D341Med (cell line): ENCODE results near the gene CNOT6L.
"Not testable (repeated sequence)": the region's sequence is repeated elsewhere in the genome, so short reads cannot be mapped to it uniquely, and the experiment has no call there.

Experiments used
- DNase-seq: peaks from one replicate; pipeline ENCODE4 v3.0.0; 2012; ENCODE audit warnings: low spot score

Gene CNOT6L

DNA sequence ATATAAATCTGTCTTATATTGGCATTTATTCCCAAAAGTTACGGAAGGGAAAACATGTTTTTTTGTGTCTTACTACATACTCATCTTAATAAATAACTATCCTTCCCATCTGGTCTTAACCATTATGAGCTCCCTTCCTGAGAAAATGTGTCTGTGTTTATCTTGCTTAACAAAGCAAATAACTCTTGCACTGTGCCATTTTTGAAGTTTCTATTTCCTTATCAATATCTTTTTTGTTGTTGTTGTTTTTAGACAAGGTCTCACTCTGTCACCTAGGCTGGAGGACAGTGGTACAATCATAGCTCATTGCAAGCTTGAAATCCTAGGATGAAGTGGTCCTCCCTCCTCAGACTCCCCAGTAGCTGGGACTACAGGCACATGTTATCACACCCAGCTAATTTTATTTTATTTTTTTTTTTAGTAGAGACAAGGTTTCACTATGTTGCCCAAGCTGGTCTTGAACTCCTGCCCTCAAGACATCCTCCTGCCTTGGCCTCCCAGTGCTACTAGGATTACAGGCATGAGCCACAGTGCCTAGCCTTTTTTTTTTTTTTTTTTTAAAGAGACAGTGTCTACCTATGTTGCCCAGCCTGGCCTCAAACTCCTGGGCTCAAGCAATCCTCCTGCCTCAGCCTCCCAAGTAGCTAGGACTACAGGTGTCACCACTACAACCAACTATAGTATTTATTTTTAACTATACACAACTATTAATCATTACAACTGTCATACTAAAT is 36.9 kb downstream of the CNOT6L start:
- DNase-seq = no peak

GRCh38 chr4:77780762-77781161 is 38.4 kb downstream of the CNOT6L start:
- DNase-seq = not testable (repeated sequence)

GRCh38 chr4:77777135-77777807 is 41.9 kb downstream of the CNOT6L start:
- DNase-seq = no peak

DNA sequence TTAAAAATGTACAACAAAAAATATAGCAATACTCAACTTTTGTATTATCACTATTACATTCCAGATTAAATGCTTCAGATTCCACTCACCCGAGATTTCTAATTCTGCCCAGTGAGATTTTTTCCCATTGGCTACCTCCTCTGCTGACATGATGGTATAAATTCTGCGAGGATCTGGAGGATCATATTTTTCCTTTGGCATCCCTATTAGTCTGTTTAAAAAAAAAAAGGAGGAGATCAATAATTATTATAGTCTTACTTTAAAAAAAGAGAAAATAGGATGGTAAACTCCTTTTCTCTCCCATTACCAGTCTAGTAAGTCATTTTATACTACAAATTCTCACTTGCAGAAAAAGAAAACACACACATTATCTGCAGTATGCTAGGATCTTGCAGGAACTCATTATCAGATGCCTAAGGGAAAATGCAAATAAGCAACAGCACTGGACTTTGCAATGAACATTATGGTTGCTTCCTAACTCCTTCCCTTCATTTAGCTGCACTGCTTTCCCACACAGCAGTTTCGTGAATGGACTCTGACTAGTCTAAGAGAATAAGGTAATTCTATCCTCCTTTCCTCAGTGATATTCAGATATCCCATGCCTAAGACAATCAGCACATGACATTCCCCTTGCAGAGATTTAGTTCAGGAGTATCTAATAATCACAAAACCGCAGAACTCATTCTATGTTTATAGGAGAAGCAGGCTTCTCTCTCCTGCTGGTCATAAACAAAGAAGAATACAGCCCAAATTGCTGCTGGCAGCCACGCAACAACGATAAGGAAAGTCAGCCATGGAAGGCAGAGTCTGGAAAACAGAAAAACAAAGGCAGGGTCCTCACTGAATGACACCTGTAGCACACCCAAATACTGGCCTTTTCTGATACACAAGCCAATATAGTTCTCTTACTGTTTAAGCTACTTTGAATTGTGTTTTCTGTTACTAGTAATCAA is 42.7 kb downstream of the CNOT6L start:
- DNase-seq = no peak

DNA sequence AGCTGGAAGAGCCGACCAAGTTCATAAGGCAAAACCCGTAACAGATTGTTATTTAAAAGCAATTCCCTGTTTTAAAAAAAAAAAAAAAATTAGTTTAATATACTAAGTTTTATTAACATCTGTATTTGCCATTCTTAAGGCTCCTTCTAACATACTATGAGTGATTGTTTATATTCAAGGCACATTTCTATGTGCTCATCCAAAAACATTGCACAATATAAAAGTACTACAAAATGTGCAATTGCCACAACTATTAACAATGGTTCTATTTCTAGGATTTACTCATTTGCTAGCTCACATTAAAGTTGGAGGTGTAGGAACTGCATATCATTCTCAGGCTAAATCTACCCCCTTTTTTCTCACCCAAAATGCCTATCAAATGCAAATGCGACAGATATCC is 46.1 kb downstream of the CNOT6L start:
- no peak for DNase-seq

DNA sequence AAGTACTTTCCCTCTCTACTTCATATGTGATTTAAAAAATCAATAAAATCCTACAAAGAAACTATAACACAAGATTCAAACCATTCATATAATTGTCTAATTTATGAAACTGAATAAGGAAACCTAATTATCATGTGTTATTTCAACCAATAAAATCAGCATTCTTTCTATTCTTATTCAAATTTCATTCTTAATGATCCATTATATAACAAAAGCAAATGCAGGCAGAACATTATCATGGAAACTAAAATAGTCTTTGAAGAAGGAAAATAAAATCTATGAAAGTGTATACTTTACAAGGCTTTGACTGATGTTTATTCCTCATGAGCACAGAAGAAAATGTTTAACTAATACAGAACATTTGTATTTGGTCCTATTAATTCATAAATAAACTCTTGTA is 47.6 kb downstream of the CNOT6L start:
- no peak for DNase-seq

DNA sequence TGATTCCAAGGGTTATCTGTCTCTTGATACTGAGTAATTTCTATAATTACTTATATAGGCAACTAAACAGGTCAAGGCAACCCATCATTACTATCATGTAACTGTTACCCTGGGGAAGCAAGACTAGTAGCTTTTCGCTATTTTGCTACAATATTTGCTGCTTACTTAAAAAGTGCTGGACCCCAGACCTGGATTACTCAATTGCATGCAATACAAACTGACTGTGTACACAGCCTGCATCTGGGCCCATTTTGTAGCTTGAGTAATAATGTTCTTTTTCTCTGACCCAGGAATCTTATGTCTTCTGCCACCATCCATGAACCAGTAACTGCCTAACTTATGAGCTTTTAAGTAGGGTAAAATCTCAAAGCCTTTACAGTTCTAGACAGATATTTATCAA is 53.4 kb downstream of the CNOT6L start:
- no peak for DNase-seq

DNA sequence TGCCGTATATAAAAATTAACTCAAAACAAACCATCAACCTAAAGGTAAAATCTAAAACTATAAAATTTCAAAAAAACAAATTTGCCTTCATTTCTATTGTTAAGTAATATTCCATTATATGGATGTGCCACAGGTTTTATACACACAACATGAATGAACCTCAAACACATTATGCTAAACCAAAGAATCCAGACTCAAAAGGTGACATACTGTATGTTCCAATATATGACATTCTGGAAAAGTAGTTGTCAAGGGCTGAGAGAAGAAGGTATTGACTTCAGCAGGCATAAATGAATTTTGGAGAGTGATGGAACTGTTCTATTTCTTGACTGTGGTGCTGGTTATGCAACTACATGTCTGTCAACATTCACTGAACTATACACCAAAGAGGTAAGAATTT is 56.6 kb downstream of the CNOT6L start:
- no peak for DNase-seq

- DNase-seq = no peak
Observed at GRCh38 chr4:77761595-77761994, 57.6 kb downstream of the CNOT6L start.

DNA sequence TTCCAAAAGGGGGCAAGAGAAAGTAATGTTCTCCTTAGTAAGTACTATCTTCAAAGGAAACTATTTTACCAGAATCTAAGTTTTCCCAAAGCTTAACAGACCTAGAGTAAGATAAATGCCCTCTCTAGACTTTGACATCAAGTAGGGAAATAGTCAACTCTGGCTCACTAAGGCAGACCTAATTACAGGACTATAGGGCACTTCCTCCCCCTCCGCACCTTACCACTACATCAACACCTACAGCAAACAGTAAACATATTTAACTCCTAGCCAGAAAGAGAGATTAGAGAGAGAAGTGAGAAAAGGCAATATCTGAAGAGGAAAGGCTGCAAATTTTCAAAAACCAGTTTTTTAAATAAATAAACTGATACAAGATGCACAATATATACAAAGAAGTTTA is 60.4 kb downstream of the CNOT6L start:
- no peak for DNase-seq

GRCh38 chr4:77751764-77752163 is 67.4 kb downstream of the CNOT6L start:
- no peak for DNase-seq

DNA sequence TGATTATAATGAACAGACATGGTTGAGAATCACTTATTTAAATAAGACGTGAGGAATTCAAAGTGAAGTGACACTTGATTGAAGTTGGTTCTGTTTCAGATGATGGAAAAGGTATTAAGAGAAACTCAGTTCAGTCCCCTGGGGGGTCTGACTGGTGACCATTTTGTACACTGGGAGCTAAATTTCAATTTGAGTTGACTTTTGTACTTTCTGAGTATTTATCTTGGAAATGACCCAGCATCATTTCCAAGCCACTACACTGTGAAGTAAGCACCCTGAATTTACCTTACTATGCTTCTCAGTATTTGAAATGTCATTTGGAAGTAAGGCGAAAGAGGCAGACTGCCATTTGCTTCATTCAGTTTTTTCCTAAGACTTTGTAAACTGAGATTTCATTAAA is 73.4 kb downstream of the CNOT6L start:
- no peak for DNase-seq

DNA sequence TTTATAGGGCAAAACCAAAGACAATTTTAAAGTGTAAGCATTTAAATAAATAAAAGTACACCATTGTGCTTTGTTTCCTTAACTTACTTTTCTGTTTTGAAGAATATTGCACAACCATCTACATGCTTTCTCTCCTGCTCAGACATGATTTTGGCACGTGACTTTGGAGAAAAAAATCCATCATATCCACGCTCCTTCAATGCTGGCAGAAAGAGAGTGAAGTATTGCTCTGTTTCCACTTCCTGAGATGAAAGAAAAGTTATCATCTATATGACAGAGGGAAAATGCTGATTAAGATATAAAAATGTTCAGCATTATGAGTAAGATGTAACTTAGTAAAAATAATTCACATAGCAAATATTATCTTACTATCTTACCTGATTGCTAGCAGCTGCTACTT is 77.1 kb downstream of the CNOT6L start:
- no peak for DNase-seq

DNA sequence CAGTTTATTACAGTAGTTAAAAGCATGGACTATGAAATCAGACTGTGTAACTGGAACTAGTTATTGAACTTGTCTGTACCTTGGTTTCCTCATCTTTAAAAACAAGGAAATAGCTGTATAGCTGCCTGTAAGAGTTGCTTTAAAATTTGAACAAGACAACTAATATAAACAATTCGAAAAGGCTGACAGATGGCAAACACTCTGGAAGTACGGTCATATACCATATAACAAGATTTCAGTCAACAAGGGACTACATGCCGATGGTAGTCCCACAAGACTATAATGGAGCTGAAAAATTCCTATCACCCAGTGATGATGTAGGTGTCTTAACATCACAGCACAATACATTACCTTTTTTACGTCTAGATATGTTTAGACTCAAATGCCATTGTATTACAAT is 78.7 kb downstream of the CNOT6L start:
- no peak for DNase-seq

DNA sequence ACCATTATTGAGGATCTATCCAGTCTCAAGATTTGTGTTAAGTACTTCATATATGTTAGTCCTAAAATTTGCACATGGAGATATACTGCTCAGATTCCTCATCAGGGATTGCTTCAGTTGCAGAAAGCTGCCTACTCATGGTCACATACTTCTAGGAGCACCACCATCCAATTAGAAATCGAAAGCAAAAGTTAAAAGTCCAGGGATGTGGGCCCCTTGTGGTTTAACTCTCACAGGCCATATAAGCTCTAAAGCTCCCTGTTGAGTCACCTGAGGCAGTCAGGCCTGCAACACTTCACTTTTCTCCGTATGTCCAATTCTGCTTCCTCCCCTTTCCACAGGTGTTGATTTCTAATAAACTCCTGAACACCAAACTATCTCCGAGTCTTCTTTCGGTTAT is 84.2 kb downstream of the CNOT6L start:
- DNase-seq = no peak

- DNase-seq = no peak
Observed at GRCh38 chr4:77731656-77732055, 87.5 kb downstream of the CNOT6L start.

DNA sequence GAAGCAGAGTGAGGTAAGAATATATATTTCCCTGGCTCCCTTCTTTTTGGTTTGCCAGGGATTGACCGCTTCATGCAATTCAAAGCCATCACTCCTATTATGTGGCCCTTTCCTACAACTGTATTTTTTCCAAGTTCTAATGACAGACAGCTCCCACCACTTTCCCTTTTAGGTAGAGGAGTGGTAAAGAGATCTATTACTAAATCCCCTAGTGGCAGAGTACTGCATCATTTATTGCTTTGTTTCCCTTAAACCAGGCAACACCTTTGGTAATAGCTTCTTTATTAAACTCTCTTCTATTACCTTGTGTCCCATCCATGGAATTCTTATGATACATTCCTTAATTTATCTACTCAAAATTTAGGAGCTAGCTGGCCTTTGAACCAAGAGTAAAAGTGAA is 90.7 kb downstream of the CNOT6L start:
- no peak for DNase-seq

GRCh38 chr4:77721073-77721472 is 98.1 kb downstream of the CNOT6L start:
- no peak for DNase-seq

GRCh38 chr4:77718500-77718899 is 100.7 kb downstream of the CNOT6L start:
- not testable (repeated sequence) for DNase-seq

DNA sequence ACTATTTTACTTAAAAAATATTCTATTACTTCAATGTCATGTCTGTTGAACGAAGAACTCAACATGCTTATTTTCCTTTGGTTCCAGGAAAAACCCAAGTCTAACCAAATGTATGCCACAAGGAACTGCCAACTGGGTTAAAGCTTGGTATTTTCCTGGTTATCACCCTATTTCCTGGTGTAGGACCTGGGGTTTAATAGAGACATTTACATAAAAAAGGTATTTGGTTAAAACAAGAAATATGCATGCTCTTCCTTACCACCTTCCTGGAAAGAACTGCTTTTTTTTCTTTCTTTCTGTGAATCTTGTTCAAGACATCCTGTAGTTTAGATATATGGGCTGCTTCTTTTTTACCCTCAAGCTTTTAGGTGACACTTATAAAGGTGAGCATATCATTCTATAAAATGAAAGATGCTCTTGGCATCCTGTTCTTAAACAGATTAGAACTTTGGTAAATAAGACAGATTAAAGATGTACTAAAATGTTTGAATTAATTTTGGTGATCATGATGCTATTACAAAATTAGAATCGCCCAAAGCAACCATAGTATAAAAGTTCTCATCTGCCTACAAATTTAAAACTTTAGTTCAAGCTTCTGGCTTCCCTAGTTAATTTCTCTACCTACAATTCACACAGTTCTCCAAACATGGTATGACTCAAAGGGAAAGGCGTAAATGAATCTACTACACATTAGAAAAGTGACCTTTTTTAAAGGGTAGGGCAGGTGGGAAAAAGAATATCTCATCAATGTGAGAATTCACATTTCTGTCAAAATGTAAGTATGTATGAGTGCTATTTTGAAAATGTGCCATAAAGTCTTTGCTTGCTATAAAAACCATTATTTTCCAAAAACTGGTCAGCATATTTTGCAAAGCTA is 103.5 kb downstream of the CNOT6L start:
- DNase-seq = no peak

- DNase-seq = no peak
Observed at GRCh38 chr4:77714514-77714913, 104.7 kb downstream of the CNOT6L start.

GRCh38 chr4:77713884-77714283 is 105.3 kb downstream of the CNOT6L start:
- DNase-seq = no peak
